Ectodermal cell (in vitro differentiated cells): ENCODE data around the gene TMEM260.

Experiments
- H3K27ac ChIP-seq: 2 replicates; pipeline ENCODE4 v1.7.0; 2013; ENCODE audit warnings: mild to moderate bottlenecking, low read depth, low read length; ENCODE audit not compliant: insufficient read depth, poor library complexity, severe bottlenecking
- H3K27me3 ChIP-seq: 2 replicates; pipeline ENCODE4 v1.7.0; 2013; ENCODE audit warnings: mild to moderate bottlenecking, low read length; ENCODE audit not compliant: insufficient read depth, control insufficient read depth, poor library complexity, severe bottlenecking
- H3K36me3 ChIP-seq: one replicate; pipeline ENCODE4 v1.7.0; 2013; ENCODE audit warnings: low read length; ENCODE audit not compliant: control insufficient read depth, insufficient read depth
- H3K4me1 ChIP-seq: one replicate; pipeline ENCODE4 v1.7.0; 2013; ENCODE audit warnings: low read length; ENCODE audit not compliant: control insufficient read depth, insufficient read depth
- H3K4me3 ChIP-seq: 2 replicates; pipeline ENCODE4 v1.7.0; 2013; ENCODE audit warnings: low read depth, low read length, control low read depth; ENCODE audit not compliant: insufficient read depth
- H3K9me3 ChIP-seq: 2 replicates; pipeline ENCODE4 v1.7.0; 2013; ENCODE audit warnings: mild to moderate bottlenecking, low read length, moderate library complexity; ENCODE audit not compliant: control insufficient read depth
- WGBS, 2 experiments: methylation state at CpG; one replicate each; pipeline ENCODE4 v1.1.7; 2013; ENCODE audit warnings: missing lambda C conversion rate in 2 of 2; 5-methylcytosine and 5-hydroxymethylcytosine counted together

Gene TMEM260

GRCh38 chr14:56561606-56562005, 18.0 kb upstream of the TMEM260 start:
- H3K36me3 ChIP-seq: no peaks in the 10 kb centered on the region
- H3K27me3 ChIP-seq: no peaks in the 10 kb centered on the region
- H3K27ac ChIP-seq: no peak overlapping the region
- no peaks in the 10 kb centered on the region for H3K9me3 ChIP-seq
- 46 to 50% methylated on average over 2 of the region's 2 CpGs for WGBS, 2 experiments
- no peaks in the 10 kb centered on the region for H3K4me1 ChIP-seq
- no peak overlapping the region for H3K4me3 ChIP-seq

GRCh38 chr14:56562883-56563282, 16.7 kb upstream of the TMEM260 start:
- H3K27ac ChIP-seq: no peak overlapping the region
- H3K4me1 ChIP-seq: no peaks in the 10 kb centered on the region
- no peaks in the 10 kb centered on the region for H3K9me3 ChIP-seq
- H3K27me3 ChIP-seq: no peaks in the 10 kb centered on the region
- H3K36me3 ChIP-seq: no peaks in the 10 kb centered on the region
- H3K4me3 ChIP-seq: no peak overlapping the region
- WGBS, 2 experiments: 88 to 97% methylated on average over 1 of the region's 1 CpG

- H3K9me3 ChIP-seq: no peaks in the 10 kb centered on the region
- H3K4me3 ChIP-seq: no peak overlapping the region
- H3K4me1 ChIP-seq: no peaks in the 10 kb centered on the region
- no peaks in the 10 kb centered on the region for H3K36me3 ChIP-seq
- H3K27me3 ChIP-seq: no peaks in the 10 kb centered on the region
- H3K27ac ChIP-seq: no peak overlapping the region
These were observed 10.4 kb upstream of the TMEM260 start for GRCh38 chr14:56569174-56569573.

GRCh38 chr14:56570295-56570694, 9.3 kb upstream of the TMEM260 start:
- H3K36me3 ChIP-seq: no peaks in the 10 kb centered on the region
- no peaks in the 10 kb centered on the region for H3K4me1 ChIP-seq
- H3K27me3 ChIP-seq: no peaks in the 10 kb centered on the region
- no peak overlapping the region for H3K4me3 ChIP-seq
- no peaks in the 10 kb centered on the region for H3K9me3 ChIP-seq
- H3K27ac ChIP-seq: no peak overlapping the region
- 91 to 100% methylated on average over 1 of the region's 1 CpG for WGBS, 2 experiments

GRCh38 chr14:56580221-56580711, 668 bp downstream of the TMEM260 start:
- no peaks in the 10 kb centered on the region for H3K36me3 ChIP-seq
- H3K4me1 ChIP-seq: no peaks in the 10 kb centered on the region
- no peak overlapping the region for H3K27ac ChIP-seq
- WGBS, 2 experiments: 7 to 9% methylated on average over 8 to 10 of the region's 10 CpGs
- no peaks in the 10 kb centered on the region for H3K9me3 ChIP-seq
- peak overlapping the region; percentile 97 for H3K4me3 ChIP-seq
- H3K27me3 ChIP-seq: no peaks in the 10 kb centered on the region

GRCh38 chr14:56581041-56581727, 1.6 kb downstream of the TMEM260 start:
- H3K4me3 ChIP-seq: peak overlapping the region; percentile 97
- 83 to 86% methylated on average over 5 to 6 of the region's 6 CpGs for WGBS, 2 experiments
- H3K4me1 ChIP-seq: no peaks in the 10 kb centered on the region
- H3K9me3 ChIP-seq: no peaks in the 10 kb centered on the region
- no peak overlapping the region for H3K27ac ChIP-seq
- H3K36me3 ChIP-seq: no peaks in the 10 kb centered on the region
- H3K27me3 ChIP-seq: no peaks in the 10 kb centered on the region

DNA sequence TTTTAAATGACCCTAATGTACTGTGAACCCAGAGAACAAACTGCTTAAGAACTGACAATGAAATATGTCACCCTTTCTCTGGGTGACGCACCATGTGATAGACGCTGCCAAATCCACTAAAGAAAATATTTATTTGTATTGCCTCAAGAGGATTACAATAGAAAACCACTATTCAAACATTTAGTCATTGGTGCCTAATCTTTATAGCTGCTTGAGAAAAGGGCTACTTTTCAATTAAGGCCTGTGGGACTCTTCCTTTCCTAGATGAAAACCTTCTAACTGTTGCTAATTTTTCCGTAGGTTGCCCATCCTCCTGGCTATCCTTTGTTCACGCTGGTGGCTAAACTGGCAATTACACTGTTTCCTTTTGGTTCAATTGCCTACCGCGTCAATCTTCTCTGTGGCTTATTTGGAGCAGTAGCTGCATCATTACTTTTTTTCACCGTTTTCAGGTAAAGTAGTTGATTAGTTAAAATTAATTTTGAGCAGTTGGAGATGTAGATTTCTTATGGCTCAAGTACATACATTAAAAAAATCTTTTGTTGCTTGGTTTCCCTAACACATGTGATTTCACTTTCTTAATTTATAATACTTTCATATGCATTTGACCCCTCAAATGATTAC, 6.0 kb downstream of the TMEM260 start:
- no peaks in the 10 kb centered on the region for H3K36me3 ChIP-seq
- no peaks in the 10 kb centered on the region for H3K9me3 ChIP-seq
- peaks cover 11% of the 10 kb centered on the region for H3K4me1 ChIP-seq
- no peaks in the 10 kb centered on the region for H3K27me3 ChIP-seq
- H3K27ac ChIP-seq: no peak overlapping the region
- 79 to 84% methylated on average over 6 to 7 of the region's 7 CpGs for WGBS, 2 experiments
- H3K4me3 ChIP-seq: no peak overlapping the region

GRCh38 chr14:56587701-56588100, 8.1 kb downstream of the TMEM260 start:
- H3K27me3 ChIP-seq: no peaks in the 10 kb centered on the region
- H3K9me3 ChIP-seq: no peaks in the 10 kb centered on the region
- H3K27ac ChIP-seq: no peak overlapping the region
- peaks cover 16% of the 10 kb centered on the region for H3K4me1 ChIP-seq
- H3K4me3 ChIP-seq: no peak overlapping the region
- no peaks in the 10 kb centered on the region for H3K36me3 ChIP-seq
- 75 to 100% methylated on average over 1 of the region's 1 CpG for WGBS, 2 experiments

GRCh38 chr14:56590535-56590960, 10.9 kb downstream of the TMEM260 start:
- Histone ChIP-seq H3K36me3 (no peaks in the 10 kb centered on the region), H3K27me3 (no peaks in the 10 kb centered on the region), H3K4me3 (no peak overlapping the region), H3K4me1 (peaks cover 16% of the 10 kb centered on the region), H3K9me3 (no peaks in the 10 kb centered on the region), H3K27ac (peak overlapping the region; percentile 60)
- 62 to 80% methylated on average over 5 of the region's 5 CpGs for WGBS, 2 experiments

DNA sequence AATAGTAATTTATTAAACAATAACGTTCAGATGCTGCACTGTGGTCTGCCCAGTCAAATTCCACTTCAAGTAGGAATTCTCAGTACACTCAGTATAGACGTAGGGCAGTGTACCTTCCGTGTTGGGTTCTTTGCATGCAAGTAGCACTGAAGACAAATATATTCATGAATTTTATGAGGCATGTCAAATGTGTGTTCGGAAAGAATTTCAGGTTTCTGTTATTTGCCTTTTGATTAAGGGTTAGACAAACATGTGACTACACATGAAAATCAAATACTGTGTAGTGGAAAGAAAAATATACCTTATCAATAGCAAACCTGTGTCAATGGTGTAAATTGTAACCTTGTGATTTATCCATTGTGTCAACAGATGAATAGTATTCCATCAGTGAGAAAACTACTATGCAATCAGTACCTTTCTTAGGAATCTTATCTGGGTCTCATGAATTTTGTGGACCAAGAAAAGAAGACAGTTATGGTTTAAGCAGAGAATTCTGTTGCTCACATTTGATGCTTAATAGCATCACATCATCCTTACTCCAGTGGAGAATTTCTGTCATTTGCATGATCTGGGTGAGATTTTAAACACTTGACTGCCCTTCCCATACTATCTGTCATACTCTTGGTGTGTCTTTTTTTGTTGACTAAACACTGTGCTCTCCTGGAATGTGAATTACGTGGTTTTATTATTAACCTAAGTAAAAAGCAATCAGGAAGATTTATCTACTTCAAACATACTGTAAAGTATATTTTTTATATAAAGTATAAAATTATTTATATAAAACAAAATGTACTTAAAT, 13.3 kb downstream of the TMEM260 start:
- WGBS, 2 experiments: 88 to 98% methylated on average over 3 to 4 of the region's 5 CpGs
- H3K27ac ChIP-seq: no peak overlapping the region
- no peak overlapping the region for H3K4me3 ChIP-seq
- H3K36me3 ChIP-seq: no peaks in the 10 kb centered on the region
- peaks cover 16% of the 10 kb centered on the region for H3K4me1 ChIP-seq
- H3K9me3 ChIP-seq: no peaks in the 10 kb centered on the region
- no peaks in the 10 kb centered on the region for H3K27me3 ChIP-seq
